Measurements from ENCODE around the gene SIT1. TPM values are rescaled to one million over a fixed set of nuclear protein-coding genes. Genes with fewer than 3 reads are reported as not detected.
"Not testable (repeated sequence)": the region's sequence is repeated elsewhere in the genome, so short reads cannot be mapped to it uniquely, and the experiment has no call there.

The SIT1 gene
- total RNA-seq, 1 experiment from 2014 or later: not detected

GRCh38 chr9:35649431-35650340 lies 1.0 kb downstream of the SIT1 start:
- no peak for DNase-seq (ENCODE audit: low read depth, low spot score)
- in situ Hi-C loops (cut with HindIII; ENCODE audit: low pct_unique_long_range_greater_than_20kb, low sequenced_read_pairs): no loop called here

DNA sequence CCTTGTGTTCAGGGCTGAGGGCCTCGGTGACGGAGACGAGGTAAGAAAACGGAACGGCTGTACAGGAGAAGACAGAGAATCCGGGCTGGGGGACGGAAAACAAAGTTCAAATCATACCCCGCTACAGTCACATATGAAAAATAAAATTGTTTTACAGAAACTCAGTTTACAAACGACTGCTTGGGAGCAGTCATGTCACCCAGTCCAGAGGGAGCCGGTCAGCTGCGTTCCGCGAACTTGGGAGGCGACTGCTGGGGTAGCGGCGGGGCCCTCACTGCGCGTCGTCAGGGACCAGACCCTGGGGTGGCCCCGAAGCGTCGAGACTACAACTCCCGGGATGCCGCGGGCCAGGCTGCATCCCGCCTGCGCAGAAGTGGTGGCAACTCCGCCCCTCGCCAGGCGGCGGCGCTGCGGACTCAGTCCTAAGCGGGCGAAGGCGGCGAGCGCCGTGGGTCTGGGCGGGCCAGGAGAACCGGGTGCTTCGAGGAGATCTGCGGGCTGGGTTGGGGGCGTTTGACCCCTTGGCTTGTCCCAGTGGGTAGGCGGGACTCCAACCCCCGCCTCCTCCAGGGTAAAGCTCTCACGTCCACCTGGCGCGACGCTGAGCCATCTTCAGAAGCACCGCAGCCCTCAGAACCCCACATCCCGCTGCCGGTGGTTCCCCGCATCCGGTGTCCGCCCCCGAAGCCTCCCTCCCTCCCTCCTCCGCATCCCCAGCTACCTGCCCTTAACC lies 4.0 kb downstream of the SIT1 start:
- DNase-seq (ENCODE audit: low read depth, low spot score): peak; percentile 80
- in situ Hi-C loops (cut with HindIII; ENCODE audit: low pct_unique_long_range_greater_than_20kb, low sequenced_read_pairs): no loop called here

GRCh38 chr9:35646153-35646532 lies 4.6 kb downstream of the SIT1 start:
- in situ Hi-C loops (cut with HindIII; ENCODE audit: low pct_unique_long_range_greater_than_20kb, low sequenced_read_pairs): no loop called here
- no peak for DNase-seq (ENCODE audit: low read depth, low spot score)

GRCh38 chr9:35645736-35646135 lies 5.0 kb downstream of the SIT1 start:
- in situ Hi-C loops (cut with HindIII; ENCODE audit: low pct_unique_long_range_greater_than_20kb, low sequenced_read_pairs): not testable (repeated sequence)

GRCh38 chr9:35643046-35643445 lies 7.7 kb downstream of the SIT1 start:
- DNase-seq (ENCODE audit: low read depth, low spot score): no peak
- in situ Hi-C loops (cut with HindIII; ENCODE audit: low pct_unique_long_range_greater_than_20kb, low sequenced_read_pairs): no loop called here

More at GRCh38 chr9:35645736-35646135, 5.0 kb downstream of the SIT1 start:
- not testable (repeated sequence) for DNase-seq (ENCODE audit: low read depth, low spot score)

DNA sequence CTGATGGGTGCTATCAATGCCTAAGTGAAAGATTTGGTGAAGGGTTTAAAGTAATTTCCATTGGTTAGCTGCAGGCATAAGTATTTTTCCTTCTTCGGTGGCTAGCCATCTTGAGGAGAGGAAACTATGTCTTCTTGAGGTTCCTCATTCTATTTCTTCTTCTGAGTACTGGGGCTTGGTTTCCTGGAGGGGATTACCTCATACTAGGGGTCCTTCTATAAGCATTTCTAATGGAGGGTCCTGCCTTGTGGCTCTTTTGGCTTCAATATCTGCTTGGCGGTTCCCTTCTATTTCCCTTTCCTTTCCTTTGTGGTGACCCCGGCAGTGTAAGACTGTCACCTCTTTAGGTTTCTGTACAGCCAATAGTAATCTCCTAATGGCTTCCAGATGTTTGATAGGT lies 9.3 kb downstream of the SIT1 start:
- in situ Hi-C loops (cut with HindIII; ENCODE audit: low pct_unique_long_range_greater_than_20kb, low sequenced_read_pairs); DNase-seq (ENCODE audit: low read depth, low spot score): not testable (repeated sequence)

DNA sequence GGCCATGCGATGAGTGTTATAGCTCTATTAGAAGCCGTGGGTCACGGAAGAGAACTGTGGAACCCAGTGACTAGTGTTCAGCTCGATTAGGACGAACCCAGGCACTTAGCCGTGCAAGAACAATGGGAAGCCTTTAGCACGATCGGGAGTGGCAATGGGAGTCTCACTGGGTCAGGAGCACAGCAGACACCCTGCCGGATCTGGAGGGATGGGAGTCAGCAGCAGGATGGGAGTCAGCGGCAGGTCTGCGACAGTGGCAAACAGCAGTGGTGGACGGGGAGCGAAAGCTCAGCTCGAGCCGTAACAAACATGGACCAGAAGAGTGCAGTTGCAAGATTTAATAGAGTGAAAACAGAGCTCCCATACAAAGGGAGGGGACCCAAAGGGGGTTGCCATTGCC lies 10.3 kb downstream of the SIT1 start:
- DNase-seq (ENCODE audit: low read depth, low spot score); in situ Hi-C loops (cut with HindIII; ENCODE audit: low pct_unique_long_range_greater_than_20kb, low sequenced_read_pairs): not testable (repeated sequence)

DNA sequence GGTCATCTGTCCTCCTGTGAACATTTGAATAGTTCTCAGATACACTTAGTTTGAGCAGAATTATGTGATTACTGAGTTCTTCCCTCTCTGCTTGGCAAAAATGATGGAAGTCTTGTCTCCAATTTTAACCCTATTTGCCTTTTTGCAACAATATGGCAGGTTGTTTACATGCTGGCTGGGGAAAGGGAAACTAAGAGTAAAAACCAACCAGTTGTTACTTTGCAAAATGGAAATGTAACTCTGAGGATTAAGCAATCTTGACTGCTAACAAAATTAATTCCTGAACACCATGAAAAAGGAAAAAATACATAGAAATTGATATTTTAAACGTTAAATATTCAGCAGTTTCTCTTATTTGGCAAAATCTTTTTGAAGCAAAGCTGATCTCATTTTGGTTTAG lies 11.1 kb downstream of the SIT1 start:
- no peak for DNase-seq (ENCODE audit: low read depth, low spot score)
- in situ Hi-C loops (cut with HindIII; ENCODE audit: low pct_unique_long_range_greater_than_20kb, low sequenced_read_pairs): no loop called here

DNA sequence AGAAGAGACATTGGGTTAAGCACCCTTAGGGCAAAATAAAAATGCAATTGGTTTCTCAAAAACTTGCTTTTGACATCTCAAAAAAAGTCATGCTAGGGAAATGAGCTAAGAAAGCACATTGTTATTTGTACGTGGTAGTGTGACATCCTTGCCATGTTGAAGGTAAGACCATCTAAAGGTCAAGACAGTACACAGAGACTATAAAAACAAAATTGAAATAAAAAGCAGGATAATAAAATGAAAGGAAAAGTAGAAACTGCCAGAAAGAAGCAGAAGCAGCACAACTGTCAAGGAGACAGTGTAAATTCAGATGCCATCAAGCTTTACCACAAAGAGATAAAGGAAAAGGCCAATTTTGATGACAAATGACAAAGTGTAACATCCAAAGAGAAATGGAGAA lies 11.5 kb downstream of the SIT1 start:
- in situ Hi-C loops (cut with HindIII; ENCODE audit: low pct_unique_long_range_greater_than_20kb, low sequenced_read_pairs); DNase-seq (ENCODE audit: low read depth, low spot score): not testable (repeated sequence)

DNA sequence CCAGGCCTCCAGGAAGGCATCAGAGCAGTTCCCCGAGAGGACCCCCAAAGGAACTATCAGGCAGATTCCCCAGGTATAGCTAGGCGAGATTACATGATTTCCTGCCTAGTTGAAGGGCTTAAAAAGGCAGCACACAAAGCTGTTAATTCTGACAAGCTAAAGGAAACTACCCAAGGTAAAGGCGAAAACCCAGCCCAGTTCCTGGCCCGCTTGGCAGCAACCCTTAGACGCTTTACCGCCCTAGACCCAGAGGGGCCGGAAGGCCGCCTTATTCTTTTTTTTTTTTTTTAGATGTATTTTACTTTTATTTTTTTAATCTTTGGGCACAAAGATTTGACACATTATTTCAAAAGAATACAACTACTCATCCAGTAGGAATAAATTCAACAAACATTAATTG lies 12.0 kb downstream of the SIT1 start:
- in situ Hi-C loops (cut with HindIII; ENCODE audit: low pct_unique_long_range_greater_than_20kb, low sequenced_read_pairs); DNase-seq (ENCODE audit: low read depth, low spot score): not testable (repeated sequence)

- DNase-seq (ENCODE audit: low read depth, low spot score); in situ Hi-C loops (cut with HindIII; ENCODE audit: low pct_unique_long_range_greater_than_20kb, low sequenced_read_pairs): not testable (repeated sequence)
Observed at GRCh38 chr9:35637427-35637955, 13.2 kb downstream of the SIT1 start.

DNA sequence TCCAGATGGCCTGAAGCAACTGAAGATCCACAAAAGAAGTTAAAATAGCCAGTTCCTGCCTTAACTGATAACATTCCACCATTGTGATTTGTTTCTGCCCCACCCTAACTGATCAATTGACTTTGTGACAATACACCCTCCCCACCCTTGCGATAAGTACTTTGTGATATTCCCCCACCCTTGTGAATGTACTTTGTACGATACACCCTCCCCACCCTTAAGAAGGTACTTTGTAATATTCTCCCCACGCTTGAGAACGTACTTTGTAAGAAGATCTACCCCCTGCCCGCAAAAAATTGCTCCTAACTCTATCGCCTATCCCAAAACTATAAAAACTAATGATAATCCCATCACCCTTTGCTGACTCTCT lies 13.9 kb downstream of the SIT1 start:
- in situ Hi-C loops (cut with HindIII; ENCODE audit: low pct_unique_long_range_greater_than_20kb, low sequenced_read_pairs); DNase-seq (ENCODE audit: low read depth, low spot score): not testable (repeated sequence)

GRCh38 chr9:35636135-35636876 lies 14.4 kb downstream of the SIT1 start:
- in situ Hi-C loops (cut with HindIII; ENCODE audit: low pct_unique_long_range_greater_than_20kb, low sequenced_read_pairs): no loop called here

GRCh38 chr9:35635730-35636129 lies 15.0 kb downstream of the SIT1 start:
- in situ Hi-C loops (cut with HindIII; ENCODE audit: low pct_unique_long_range_greater_than_20kb, low sequenced_read_pairs): no loop called here
- no peak for DNase-seq (ENCODE audit: low read depth, low spot score)

More at GRCh38 chr9:35636135-35636876, 14.4 kb downstream of the SIT1 start:
- no peak for DNase-seq (ENCODE audit: low read depth, low spot score)

DNA sequence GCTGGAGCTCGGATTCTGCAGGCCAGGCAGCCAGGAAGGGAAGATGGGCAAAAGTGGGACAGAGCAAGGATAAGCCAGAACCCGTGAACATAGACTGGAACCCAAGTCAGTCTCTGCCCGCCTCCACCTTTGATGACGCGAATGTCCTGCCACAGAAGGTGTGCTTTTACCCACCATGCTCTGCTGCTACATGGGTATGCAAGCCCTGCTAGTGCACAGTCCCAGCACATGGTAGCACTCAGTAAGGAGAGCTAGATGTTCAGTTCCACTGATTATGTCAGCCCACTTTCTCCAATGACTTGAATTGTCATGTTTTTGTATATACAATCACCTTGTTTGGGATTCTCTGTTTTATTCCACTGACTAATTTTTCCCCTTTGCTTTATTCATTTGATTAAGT lies 21.1 kb downstream of the SIT1 start:
- in situ Hi-C loops (cut with HindIII; ENCODE audit: low pct_unique_long_range_greater_than_20kb, low sequenced_read_pairs): no loop called here
- no peak for DNase-seq (ENCODE audit: low read depth, low spot score)

- no peak for DNase-seq (ENCODE audit: low read depth, low spot score)
Observed at GRCh38 chr9:35628389-35628991, 22.2 kb downstream of the SIT1 start.

DNA sequence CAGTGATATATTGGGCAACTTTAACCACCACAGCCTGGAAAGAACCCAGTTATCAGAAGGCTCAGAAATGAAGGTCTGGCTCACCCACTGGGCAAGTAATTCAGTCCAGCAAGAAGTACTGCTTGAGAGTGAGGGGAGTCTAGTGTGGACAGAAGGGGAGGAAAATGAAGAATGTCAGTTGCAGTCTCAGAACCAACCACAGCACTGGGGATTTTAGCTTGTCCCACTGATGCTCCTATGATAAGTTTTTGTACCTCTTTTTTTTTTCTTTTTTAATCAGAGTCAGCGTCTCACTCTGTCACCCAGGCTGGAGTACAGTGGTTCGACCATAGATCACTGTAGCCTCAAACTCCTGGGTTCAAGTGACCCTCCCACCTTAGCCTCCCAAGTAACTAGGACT lies 23.2 kb downstream of the SIT1 start:
- in situ Hi-C loops (cut with HindIII; ENCODE audit: low pct_unique_long_range_greater_than_20kb, low sequenced_read_pairs): no loop called here
- DNase-seq (ENCODE audit: low read depth, low spot score): no peak

More at GRCh38 chr9:35628389-35628991, 22.2 kb downstream of the SIT1 start:
- in situ Hi-C loops (cut with HindIII; ENCODE audit: low pct_unique_long_range_greater_than_20kb, low sequenced_read_pairs): no loop called here
